NCI-H2196 (cell line): Measurements from ENCODE around the gene CCL1.

ENCODE experiments used
- DNase-seq: peaks from one replicate; lab custom pipeline; 2025; ENCODE audit not compliant: unreplicated experiment; lab: John Stamatoyannopoulos, UW

CCL1 gene

GRCh38 chr17:34384271-34384670, 21.2 kb upstream of the CCL1 start:
- no peak for DNase-seq

- no peak for DNase-seq
Observed at GRCh38 chr17:34383216-34383615, 20.2 kb upstream of the CCL1 start.

- DNase-seq, result no peak
Observed at GRCh38 chr17:34382621-34383124, 19.6 kb upstream of the CCL1 start.

- no peak for DNase-seq
Observed at GRCh38 chr17:34379868-34380267, 16.8 kb upstream of the CCL1 start.

GRCh38 chr17:34378664-34379101, 15.7 kb upstream of the CCL1 start:
- DNase-seq, result no peak

- no peak for DNase-seq
Observed at GRCh38 chr17:34377078-34377823, 14.2 kb upstream of the CCL1 start.

- DNase-seq, result no peak
Observed at GRCh38 chr17:34375426-34375997, 12.5 kb upstream of the CCL1 start.

GRCh38 chr17:34374457-34374856, 11.4 kb upstream of the CCL1 start:
- no peak for DNase-seq

- no peak for DNase-seq
Observed at GRCh38 chr17:34371405-34372100, 8.5 kb upstream of the CCL1 start.

- no peak for DNase-seq
Observed at GRCh38 chr17:34370997-34371395, 8.0 kb upstream of the CCL1 start.

- DNase-seq, result no peak
Observed at GRCh38 chr17:34370376-34370996, 7.5 kb upstream of the CCL1 start.

- no peak for DNase-seq
Observed at GRCh38 chr17:34369571-34369970, 6.5 kb upstream of the CCL1 start.

- DNase-seq, result no peak
Observed at GRCh38 chr17:34368946-34369500, 6.0 kb upstream of the CCL1 start.

GRCh38 chr17:34368196-34368945, 5.3 kb upstream of the CCL1 start:
- DNase-seq, result no peak

GRCh38 chr17:34367486-34368195, 4.6 kb upstream of the CCL1 start:
- no peak for DNase-seq

GRCh38 chr17:34366529-34367107, 3.6 kb upstream of the CCL1 start:
- no peak for DNase-seq

- DNase-seq, result no peak
Observed at GRCh38 chr17:34366010-34366409, 3.0 kb upstream of the CCL1 start.

GRCh38 chr17:34365340-34365739, 2.3 kb upstream of the CCL1 start:
- DNase-seq, result no peak

- DNase-seq, result no peak
Observed at GRCh38 chr17:34364751-34365150, 1.7 kb upstream of the CCL1 start.
